HL-60/S4 treated with retinoic acid at 250 ng/mL for 4 days and 3 days (cell line): Measurements from ENCODE around the gene KIF5A.
"Not testable (repeated sequence)": the region's sequence is repeated elsewhere in the genome, so short reads cannot be mapped to it uniquely, and the experiment has no call there.

Experiments
- in situ Hi-C: fragments of 300-500 bp; cut with MboI; formaldehyde crosslinking; loops from 2 replicates; pipeline ENCODE4 v1.7.0; 2022; ENCODE audit warnings: low sequenced_read_pairs

The KIF5A gene

GRCh38 chr12:57549909-57550640, at the start of gene KIF5A:
TSS of gene KIF5A (plus strand) at chr12:57550044. CDS start at chr12:57550272, 228 bp downstream.
- in situ Hi-C loops, result no loop called here

- in situ Hi-C loops, result no loop called here
These were observed 49.6 kb upstream of the KIF5A start for GRCh38 chr12:57500213-57500612.

GRCh38 chr12:57502311-57502969, 47.4 kb upstream of the KIF5A start:
- in situ Hi-C loops, result not testable (repeated sequence)

- in situ Hi-C loops, result not testable (repeated sequence)
These were observed 43.3 kb upstream of the KIF5A start for GRCh38 chr12:57506541-57506940.

- in situ Hi-C loops, result not testable (repeated sequence)
These were observed 42.0 kb upstream of the KIF5A start for GRCh38 chr12:57507796-57508195.

GRCh38 chr12:57511161-57511560, 38.7 kb upstream of the KIF5A start:
- in situ Hi-C loops, result no loop called here

- in situ Hi-C loops, result no loop called here
These were observed 38.1 kb upstream of the KIF5A start for GRCh38 chr12:57511588-57512325.

- in situ Hi-C loops, result no loop called here
These were observed 37.2 kb upstream of the KIF5A start for GRCh38 chr12:57512665-57513064.

- in situ Hi-C loops, result no loop called here
These were observed 36.6 kb upstream of the KIF5A start for GRCh38 chr12:57513266-57513665.

- in situ Hi-C loops, result not testable (repeated sequence)
These were observed 36.2 kb upstream of the KIF5A start for GRCh38 chr12:57513677-57514076.

GRCh38 chr12:57514246-57514645, 35.6 kb upstream of the KIF5A start:
- in situ Hi-C loops, result not testable (repeated sequence)

GRCh38 chr12:57514720-57515407, 35.0 kb upstream of the KIF5A start:
- in situ Hi-C loops, result no loop called here

- in situ Hi-C loops, result no loop called here
These were observed 34.4 kb upstream of the KIF5A start for GRCh38 chr12:57515408-57515933.

- in situ Hi-C loops, result no loop called here
These were observed 33.8 kb upstream of the KIF5A start for GRCh38 chr12:57515934-57516541.

GRCh38 chr12:57516617-57517153, 33.2 kb upstream of the KIF5A start:
- in situ Hi-C loops, result no loop called here

GRCh38 chr12:57517187-57517586, 32.7 kb upstream of the KIF5A start:
- in situ Hi-C loops, result no loop called here

GRCh38 chr12:57517718-57518117, 32.1 kb upstream of the KIF5A start:
- in situ Hi-C loops, result not testable (repeated sequence)

- in situ Hi-C loops, result no loop called here
These were observed 31.5 kb upstream of the KIF5A start for GRCh38 chr12:57518176-57518919.
